ENCODE measurements around the gene C8A. TPM values are rescaled to one million over a fixed set of nuclear protein-coding genes. Genes with fewer than 3 reads are reported as not detected.

The C8A gene
- total RNA-seq, 1 experiment from 2014 or later: not detected

- H3K9ac ChIP-seq (ENCODE audit: extremely low read depth, insufficient read length, low read length): no peak overlapping the region
- no peaks in the 10 kb centered on the region for H3K9me3 ChIP-seq (ENCODE audit: control insufficient read depth, low read depth, low read length)
- no peak overlapping the region for H4K8ac ChIP-seq (replicated peaks; ENCODE audit: insufficient read length, low read depth, low read length)
- no peak overlapping the region for H3T11ph ChIP-seq (ENCODE audit: low read length)
- Mint-ChIP-seq H3K27ac (no peak overlapping the region), H3K36me3 (ENCODE audit: insufficient read depth in 1 of 3, low read depth in 3 of 3) (peaks cover 0 to 5% (median 0%) of the 10 kb centered on the region in 3 experiments; a peak in 1 of 7 replicates), H3K4me1 (peaks cover 6 to 26% of the 10 kb centered on the region in 2 experiments; a peak in 3 of 4 replicates), H3K4me3 (no peak overlapping the region), H3K27me3 (ENCODE audit: low read depth) (peaks cover 2% of the 10 kb centered on the region; the same call in 1 of the 2 replicates), H3K9me3 (0 out of 5 replicates have a peak, but pooled peaks cover 0 to 3% of the 10 kb centered on the region in 2 experiments)
- no peak for TF ChIP-seq CTCF (conservative IDR thresholded peaks at IDR 0.05)
- no peak for DNase-seq
- H2BK20ac ChIP-seq (ENCODE audit: low read depth, low read length, poor library complexity, severe bottlenecking): no peak overlapping the region
- no peaks in the 10 kb centered on the region for H3K23me2 ChIP-seq (ENCODE audit: insufficient read length, low read depth, low read length, poor library complexity, severe bottlenecking)
- H2BK15ac ChIP-seq (ENCODE audit: low read depth, low read length): no peak overlapping the region
- H4K20me1 ChIP-seq (ENCODE audit: control insufficient read depth, insufficient read depth, insufficient read length): no peaks in the 10 kb centered on the region
- H2BK120ac ChIP-seq (ENCODE audit: low read depth, low read length, poor library complexity, severe bottlenecking): no peak overlapping the region
- WGBS (ENCODE audit: extremely low coverage, insufficient read length, low lambda C conversion rate): no CpG with 5 or more reads among the region's 1 CpG
- no peak overlapping the region for H3K18ac ChIP-seq (ENCODE audit: insufficient read length, low read depth, low read length)
- no peaks in the 10 kb centered on the region for H3K4me1 ChIP-seq (ENCODE audit: insufficient read depth, low read length)
- H3K23ac ChIP-seq (ENCODE audit: insufficient read length, low read depth, low read length): no peak overlapping the region
- no peaks in the 10 kb centered on the region for H3K79me1 ChIP-seq (ENCODE audit: insufficient read depth, low read depth, low read length, poor library complexity, severe bottlenecking)
- no peaks in the 10 kb centered on the region for H3K27me3 ChIP-seq (ENCODE audit: insufficient read depth, low read length)
- no peak overlapping the region for H2AK5ac ChIP-seq (ENCODE audit: insufficient read length, low read length)
- no peak overlapping the region for H4K5ac ChIP-seq (ENCODE audit: insufficient read length, low read depth, low read length)
- H3K4ac ChIP-seq (ENCODE audit: low read depth, low read length): no peak overlapping the region
- H3K4me2 ChIP-seq (ENCODE audit: insufficient read depth, insufficient read length, low read length): no peak overlapping the region
- H2BK5ac ChIP-seq (ENCODE audit: insufficient read length, low read length): no peak overlapping the region
- no peak overlapping the region for H2BK12ac ChIP-seq (ENCODE audit: insufficient read length, low read depth, low read length)
- H4K91ac ChIP-seq (ENCODE audit: insufficient read length, low read depth, low read length): no peak overlapping the region
- no peak overlapping the region for H3K56ac ChIP-seq (ENCODE audit: insufficient read length, low read depth, low read length)
- H2AFZ ChIP-seq (ENCODE audit: low read length): no peak overlapping the region
- no peak overlapping the region for H3K14ac ChIP-seq (ENCODE audit: insufficient read depth, low read length)
- H3K79me2 ChIP-seq (ENCODE audit: insufficient read depth, low read length): no peaks in the 10 kb centered on the region
- H3K27ac ChIP-seq (ENCODE audit: insufficient read length, low read depth, low read length): no peak overlapping the region
These were observed 2.1 kb upstream of the C8A start for GRCh38 chr1:56852476-56852875.

Data from H9 (cell line).